Measurements from ENCODE around the gene EXOC6. TPM values are rescaled to one million over a fixed set of nuclear protein-coding genes. Genes with fewer than 3 reads are reported as not detected.

EXOC6 gene
- total and polyA plus RNA-seq, 2 of the 13 experiments (the other 11 are each of a cell fraction or from before 2014, with no cell fraction given) = 22.2 to 29.2 TPM

- POLR2A ChIA-PET = no interaction called here
- TF ChIP-seq, protein P1, sequence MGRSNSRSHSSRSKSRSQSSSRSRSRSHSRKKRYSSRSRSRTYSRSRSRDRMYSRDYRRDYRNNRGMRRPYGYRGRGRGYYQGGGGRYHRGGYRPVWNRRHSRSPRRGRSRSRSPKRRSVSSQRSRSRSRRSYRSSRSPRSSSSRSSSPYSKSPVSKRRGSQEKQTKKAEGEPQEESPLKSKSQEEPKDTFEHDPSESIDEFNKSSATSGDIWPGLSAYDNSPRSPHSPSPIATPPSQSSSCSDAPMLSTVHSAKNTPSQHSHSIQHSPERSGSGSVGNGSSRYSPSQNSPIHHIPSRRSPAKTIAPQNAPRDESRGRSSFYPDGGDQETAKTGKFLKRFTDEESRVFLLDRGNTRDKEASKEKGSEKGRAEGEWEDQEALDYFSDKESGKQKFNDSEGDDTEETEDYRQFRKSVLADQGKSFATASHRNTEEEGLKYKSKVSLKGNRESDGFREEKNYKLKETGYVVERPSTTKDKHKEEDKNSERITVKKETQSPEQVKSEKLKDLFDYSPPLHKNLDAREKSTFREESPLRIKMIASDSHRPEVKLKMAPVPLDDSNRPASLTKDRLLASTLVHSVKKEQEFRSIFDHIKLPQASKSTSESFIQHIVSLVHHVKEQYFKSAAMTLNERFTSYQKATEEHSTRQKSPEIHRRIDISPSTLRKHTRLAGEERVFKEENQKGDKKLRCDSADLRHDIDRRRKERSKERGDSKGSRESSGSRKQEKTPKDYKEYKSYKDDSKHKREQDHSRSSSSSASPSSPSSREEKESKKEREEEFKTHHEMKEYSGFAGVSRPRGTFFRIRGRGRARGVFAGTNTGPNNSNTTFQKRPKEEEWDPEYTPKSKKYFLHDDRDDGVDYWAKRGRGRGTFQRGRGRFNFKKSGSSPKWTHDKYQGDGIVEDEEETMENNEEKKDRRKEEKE (IDR thresholded peaks at IDR 0.05) = no peak
- TF ChIP-seq, protein P2, sequence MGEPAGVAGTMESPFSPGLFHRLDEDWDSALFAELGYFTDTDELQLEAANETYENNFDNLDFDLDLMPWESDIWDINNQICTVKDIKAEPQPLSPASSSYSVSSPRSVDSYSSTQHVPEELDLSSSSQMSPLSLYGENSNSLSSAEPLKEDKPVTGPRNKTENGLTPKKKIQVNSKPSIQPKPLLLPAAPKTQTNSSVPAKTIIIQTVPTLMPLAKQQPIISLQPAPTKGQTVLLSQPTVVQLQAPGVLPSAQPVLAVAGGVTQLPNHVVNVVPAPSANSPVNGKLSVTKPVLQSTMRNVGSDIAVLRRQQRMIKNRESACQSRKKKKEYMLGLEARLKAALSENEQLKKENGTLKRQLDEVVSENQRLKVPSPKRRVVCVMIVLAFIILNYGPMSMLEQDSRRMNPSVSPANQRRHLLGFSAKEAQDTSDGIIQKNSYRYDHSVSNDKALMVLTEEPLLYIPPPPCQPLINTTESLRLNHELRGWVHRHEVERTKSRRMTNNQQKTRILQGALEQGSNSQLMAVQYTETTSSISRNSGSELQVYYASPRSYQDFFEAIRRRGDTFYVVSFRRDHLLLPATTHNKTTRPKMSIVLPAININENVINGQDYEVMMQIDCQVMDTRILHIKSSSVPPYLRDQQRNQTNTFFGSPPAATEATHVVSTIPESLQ (CRISPR knock-in tag; conservative IDR thresholded peaks at IDR 0.05) = no peak
- TF ChIP-seq ZFP37 (CRISPR knock-in tag; IDR thresholded peaks at IDR 0.05; ENCODE audit: borderline replicate concordance) (0 out of 2 replicates have a peak, but pooled peaks have one; percentile 47), AFF4 (CRISPR knock-in tag; IDR thresholded peaks at IDR 0.05) (no peak), ZSCAN25 (CRISPR knock-in tag; IDR thresholded peaks at IDR 0.05) (0 out of 2 replicates have a peak, but pooled peaks have one; percentile 2), ZNF772 (CRISPR knock-in tag; IDR thresholded peaks at IDR 0.05) (no peak), CHD2 (IDR thresholded peaks at IDR 0.05; ENCODE audit: low read depth, low read length) (peak; percentile 79), HNRNPLL (IDR thresholded peaks at IDR 0.05; ENCODE audit: low read depth, low read length, poor library complexity, severe bottlenecking) (peak; percentile 8), ZNF891 (CRISPR knock-in tag; IDR thresholded peaks at IDR 0.05) (0 out of 2 replicates have a peak, but pooled peaks have one; percentile 30), ZEB1 (IDR thresholded peaks at IDR 0.05; ENCODE audit: insufficient replicate concordance, low read depth) (peak; percentile 41)
- TF ChIP-seq, protein P3, sequence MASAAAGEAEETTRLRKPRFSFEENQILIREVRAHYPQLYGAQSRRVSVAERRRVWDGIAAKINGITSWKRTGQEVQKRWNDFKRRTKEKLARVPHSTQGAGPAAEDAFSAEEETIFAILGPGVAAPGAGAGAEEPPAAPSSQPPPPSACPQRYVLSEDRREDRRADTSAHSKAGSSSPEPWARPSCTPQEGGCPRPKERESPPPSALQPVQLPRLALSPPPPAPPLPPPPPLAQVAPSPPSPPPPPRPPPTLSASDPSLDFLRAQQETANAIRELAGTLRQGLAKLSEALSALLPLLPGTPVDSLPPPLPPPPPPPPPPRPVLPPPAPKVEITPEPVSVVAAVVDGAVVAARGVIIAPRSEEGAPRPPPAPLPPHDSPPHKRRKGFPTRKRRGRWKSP (CRISPR knock-in tag; IDR thresholded peaks at IDR 0.05) = peak; percentile 13; the same call in 1 of the 2 replicates
Measured at GRCh38 chr10:93072225-93072712, 223.9 kb downstream of the EXOC6 start.

More at GRCh38 chr10:93072225-93072712, 223.9 kb downstream of the EXOC6 start:
- CTCF ChIA-PET (ENCODE audit: low intra/inter-chr PET ratio, low total read pairs) = no interaction called here
- 0% methylated on average over 3 of the region's 27 CpGs for WGBS (ENCODE audit: low lambda C conversion rate)
- no peaks in the 10 kb centered on the region for H4K20me1 ChIP-seq (ENCODE audit: insufficient read depth, low read length)
- FAIRE-seq (no peak), ATAC-seq (peak; percentile 56), DNase-seq (ENCODE audit: low spot score) (no peak)
- peak overlapping the region; percentile 89 for H3K4me2 ChIP-seq (ENCODE audit: low read depth, low read length)
- peaks cover 29% of the 10 kb centered on the region for H3K4me1 ChIP-seq (ENCODE audit: insufficient read depth, low read length)
- H3K27me3 ChIP-seq (ENCODE audit: control insufficient read depth in 1 of 2, insufficient read depth in 2 of 2, low read length in 2 of 2) = peaks cover 11 to 56% of the 10 kb centered on the region in 2 experiments
- H3K27ac ChIP-seq (ENCODE audit: extremely low read length, insufficient read depth, low read length) = no peak overlapping the region
- no peaks in the 10 kb centered on the region for H3K9me3 ChIP-seq (ENCODE audit: low read length)
- in situ Hi-C loops (cut with HindIII; ENCODE audit: extremely low pct_ligation_motif_present, low pct_unique_long_range_greater_than_20kb) (loop anchor here (10.0 kb wide), 1 partner anchor 223 kb away; no protein-coding TSS in a partner anchor), intact Hi-C loops (cut with micrococcal nuclease; ENCODE audit: unreplicated experiment) (loop anchor here (5.0 to 10.0 kb wide), 2 partner anchors 187 to 285 kb away; no protein-coding TSS in a partner anchor)
- H3K4me3 ChIP-seq (replicated peaks in 1 of 3; ENCODE audit: insufficient read depth in 1 of 3, low read depth in 2 of 3, low read length in 3 of 3) = peak overlapping the region; percentile 56 to 77 (median 58)
- no peaks in the 10 kb centered on the region for H3K79me2 ChIP-seq (ENCODE audit: insufficient read depth, low read length)
- H3K9ac ChIP-seq (ENCODE audit: insufficient read depth, low read depth, low read length) = 0 out of 2 replicates have a peak overlapping the region, but pooled peaks have one; percentile 8
- BruUV-seq (replicated peaks) = no TSS peak
- no peaks in the 10 kb centered on the region for H3K36me3 ChIP-seq (replicated peaks in 1 of 2; ENCODE audit: control insufficient read depth in 1 of 2, insufficient read depth in 2 of 2, low read length in 2 of 2)
- H2AFZ ChIP-seq (ENCODE audit: low read length) = no peak overlapping the region
